ENCODE results near the gene PEAR1.

The PEAR1 gene

DNA sequence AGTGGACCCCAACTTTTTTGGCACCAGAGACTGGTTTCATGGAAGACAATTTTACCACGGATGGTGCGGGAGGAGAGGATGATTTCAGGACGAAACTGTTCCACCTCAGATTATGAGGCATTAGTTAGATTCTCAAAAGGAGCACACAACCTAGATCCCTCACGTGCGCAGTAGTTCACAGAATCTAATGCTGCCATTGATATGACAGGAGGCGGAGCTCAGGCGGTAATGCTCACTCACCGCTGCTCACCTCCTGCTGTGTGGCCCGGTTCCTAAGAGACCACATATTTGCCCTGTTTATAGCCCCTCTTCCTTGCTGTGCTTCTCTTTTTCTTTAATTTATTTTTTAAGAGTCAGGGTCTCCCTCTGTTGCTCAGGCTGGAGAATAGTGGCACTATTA, 28.3 kb upstream of the PEAR1 start:
- no peak for TF ChIP-seq FOXM1 (IDR thresholded peaks at IDR 0.05; ENCODE audit: borderline replicate concordance, low read depth)

DNA sequence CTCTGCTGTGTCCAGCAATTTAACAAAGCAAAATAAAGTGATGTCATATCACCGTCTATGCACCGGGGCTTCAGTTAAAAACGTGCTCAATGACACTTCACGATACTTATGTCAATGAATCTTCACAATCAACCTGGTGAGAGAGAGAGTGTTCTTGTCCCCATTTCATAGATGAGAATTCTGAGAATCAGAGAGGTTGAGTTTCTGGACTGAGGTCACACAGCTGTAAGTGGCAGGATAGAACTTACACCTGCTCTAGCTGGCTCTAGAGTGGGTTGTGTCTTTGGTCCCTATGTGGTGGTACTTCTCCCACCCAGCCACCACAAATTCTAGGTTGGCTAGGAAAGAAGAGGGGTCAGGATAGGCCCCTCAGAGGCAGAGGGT, 27.7 kb upstream of the PEAR1 start:
- no peak for TF ChIP-seq TCF12 (IDR thresholded peaks at IDR 0.05; ENCODE audit: low read depth)
- TF ChIP-seq, protein P1, sequence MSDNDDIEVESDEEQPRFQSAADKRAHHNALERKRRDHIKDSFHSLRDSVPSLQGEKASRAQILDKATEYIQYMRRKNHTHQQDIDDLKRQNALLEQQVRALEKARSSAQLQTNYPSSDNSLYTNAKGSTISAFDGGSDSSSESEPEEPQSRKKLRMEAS (IDR thresholded peaks at IDR 0.05) = no peak
- no peak for TF ChIP-seq YY1 (IDR thresholded peaks at IDR 0.05; ENCODE audit: low read depth)
- TF ChIP-seq EP300 (IDR thresholded peaks at IDR 0.05; ENCODE audit: borderline replicate concordance) = no peak
- TF ChIP-seq RAD21 (IDR thresholded peaks at IDR 0.05; ENCODE audit: low read depth) = no peak
- no peak for TF ChIP-seq TAF1 (IDR thresholded peaks at IDR 0.05; ENCODE audit: low read depth)
- TF ChIP-seq EGR1 (IDR thresholded peaks at IDR 0.05) = no peak
- TF ChIP-seq, protein P2, sequence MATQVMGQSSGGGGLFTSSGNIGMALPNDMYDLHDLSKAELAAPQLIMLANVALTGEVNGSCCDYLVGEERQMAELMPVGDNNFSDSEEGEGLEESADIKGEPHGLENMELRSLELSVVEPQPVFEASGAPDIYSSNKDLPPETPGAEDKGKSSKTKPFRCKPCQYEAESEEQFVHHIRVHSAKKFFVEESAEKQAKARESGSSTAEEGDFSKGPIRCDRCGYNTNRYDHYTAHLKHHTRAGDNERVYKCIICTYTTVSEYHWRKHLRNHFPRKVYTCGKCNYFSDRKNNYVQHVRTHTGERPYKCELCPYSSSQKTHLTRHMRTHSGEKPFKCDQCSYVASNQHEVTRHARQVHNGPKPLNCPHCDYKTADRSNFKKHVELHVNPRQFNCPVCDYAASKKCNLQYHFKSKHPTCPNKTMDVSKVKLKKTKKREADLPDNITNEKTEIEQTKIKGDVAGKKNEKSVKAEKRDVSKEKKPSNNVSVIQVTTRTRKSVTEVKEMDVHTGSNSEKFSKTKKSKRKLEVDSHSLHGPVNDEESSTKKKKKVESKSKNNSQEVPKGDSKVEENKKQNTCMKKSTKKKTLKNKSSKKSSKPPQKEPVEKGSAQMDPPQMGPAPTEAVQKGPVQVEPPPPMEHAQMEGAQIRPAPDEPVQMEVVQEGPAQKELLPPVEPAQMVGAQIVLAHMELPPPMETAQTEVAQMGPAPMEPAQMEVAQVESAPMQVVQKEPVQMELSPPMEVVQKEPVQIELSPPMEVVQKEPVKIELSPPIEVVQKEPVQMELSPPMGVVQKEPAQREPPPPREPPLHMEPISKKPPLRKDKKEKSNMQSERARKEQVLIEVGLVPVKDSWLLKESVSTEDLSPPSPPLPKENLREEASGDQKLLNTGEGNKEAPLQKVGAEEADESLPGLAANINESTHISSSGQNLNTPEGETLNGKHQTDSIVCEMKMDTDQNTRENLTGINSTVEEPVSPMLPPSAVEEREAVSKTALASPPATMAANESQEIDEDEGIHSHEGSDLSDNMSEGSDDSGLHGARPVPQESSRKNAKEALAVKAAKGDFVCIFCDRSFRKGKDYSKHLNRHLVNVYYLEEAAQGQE (IDR thresholded peaks at IDR 0.05; ENCODE audit: low read depth) = no peak
- TF ChIP-seq ZBTB7A (IDR thresholded peaks at IDR 0.05; ENCODE audit: low read depth) = no peak
- TF ChIP-seq, protein P3, sequence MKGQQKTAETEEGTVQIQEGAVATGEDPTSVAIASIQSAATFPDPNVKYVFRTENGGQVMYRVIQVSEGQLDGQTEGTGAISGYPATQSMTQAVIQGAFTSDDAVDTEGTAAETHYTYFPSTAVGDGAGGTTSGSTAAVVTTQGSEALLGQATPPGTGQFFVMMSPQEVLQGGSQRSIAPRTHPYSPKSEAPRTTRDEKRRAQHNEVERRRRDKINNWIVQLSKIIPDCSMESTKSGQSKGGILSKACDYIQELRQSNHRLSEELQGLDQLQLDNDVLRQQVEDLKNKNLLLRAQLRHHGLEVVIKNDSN (IDR thresholded peaks at IDR 0.05) = no peak
- TF ChIP-seq NFIC (IDR thresholded peaks at IDR 0.05) = no peak
- TF ChIP-seq CREB1 (IDR thresholded peaks at IDR 0.05; ENCODE audit: low read depth) = no peak
- no peak for TF ChIP-seq CEBPB (IDR thresholded peaks at IDR 0.05)
- TF ChIP-seq FOXM1 (IDR thresholded peaks at IDR 0.05; ENCODE audit: borderline replicate concordance, low read depth) = no peak
- TF ChIP-seq TEAD4 (IDR thresholded peaks at IDR 0.05) = no peak

DNA sequence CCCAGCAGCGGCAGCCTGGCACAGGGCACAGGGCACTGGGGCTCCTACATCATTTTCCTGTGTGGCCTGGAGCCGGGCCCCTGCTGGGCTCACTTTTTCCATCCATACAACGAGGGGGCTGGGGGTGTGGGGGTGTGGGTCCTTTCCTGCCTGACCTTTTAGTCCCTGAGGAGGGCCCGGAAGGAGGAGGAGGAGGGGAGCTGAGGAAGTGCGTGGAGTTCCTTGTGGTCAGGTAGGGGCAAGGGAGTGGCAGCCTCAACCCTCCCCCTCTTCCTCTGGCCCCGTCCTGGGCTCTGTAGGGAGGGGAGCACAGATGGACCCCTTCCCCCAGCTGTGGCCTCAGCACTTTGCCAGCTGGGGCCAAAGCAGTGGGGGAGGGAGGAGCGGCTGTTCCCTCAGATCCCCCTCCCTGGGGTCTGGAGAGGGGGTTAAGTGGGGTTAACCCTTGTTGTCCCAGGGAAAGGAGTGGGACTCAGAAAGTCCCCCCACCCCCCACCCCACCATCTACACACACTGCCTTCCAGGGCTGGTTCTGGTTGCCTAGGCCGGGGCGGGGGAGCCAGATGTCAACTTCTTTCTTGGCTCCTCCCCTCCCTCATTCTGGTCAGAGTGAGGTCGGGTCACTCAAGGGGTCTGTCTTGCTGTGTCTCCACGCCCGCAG, 27.1 kb upstream of the PEAR1 start:
- TF ChIP-seq, protein P2 (IDR thresholded peaks at IDR 0.05; ENCODE audit: low read depth) = no peak
- TF ChIP-seq, protein P3 (IDR thresholded peaks at IDR 0.05) = no peak
- TF ChIP-seq FOXM1 (IDR thresholded peaks at IDR 0.05; ENCODE audit: borderline replicate concordance, low read depth) (no peak), CEBPB (IDR thresholded peaks at IDR 0.05) (no peak), TCF12 (IDR thresholded peaks at IDR 0.05; ENCODE audit: low read depth) (no peak), RAD21 (IDR thresholded peaks at IDR 0.05; ENCODE audit: low read depth) (no peak), NFIC (IDR thresholded peaks at IDR 0.05) (no peak), TEAD4 (IDR thresholded peaks at IDR 0.05) (no peak), EP300 (IDR thresholded peaks at IDR 0.05; ENCODE audit: borderline replicate concordance) (no peak), ZBTB7A (IDR thresholded peaks at IDR 0.05; ENCODE audit: low read depth) (no peak), EGR1 (IDR thresholded peaks at IDR 0.05) (no peak), TAF1 (IDR thresholded peaks at IDR 0.05; ENCODE audit: low read depth) (no peak), YY1 (IDR thresholded peaks at IDR 0.05; ENCODE audit: low read depth) (no peak), CREB1 (IDR thresholded peaks at IDR 0.05; ENCODE audit: low read depth) (no peak)
- TF ChIP-seq, protein P1 (IDR thresholded peaks at IDR 0.05) = no peak

DNA sequence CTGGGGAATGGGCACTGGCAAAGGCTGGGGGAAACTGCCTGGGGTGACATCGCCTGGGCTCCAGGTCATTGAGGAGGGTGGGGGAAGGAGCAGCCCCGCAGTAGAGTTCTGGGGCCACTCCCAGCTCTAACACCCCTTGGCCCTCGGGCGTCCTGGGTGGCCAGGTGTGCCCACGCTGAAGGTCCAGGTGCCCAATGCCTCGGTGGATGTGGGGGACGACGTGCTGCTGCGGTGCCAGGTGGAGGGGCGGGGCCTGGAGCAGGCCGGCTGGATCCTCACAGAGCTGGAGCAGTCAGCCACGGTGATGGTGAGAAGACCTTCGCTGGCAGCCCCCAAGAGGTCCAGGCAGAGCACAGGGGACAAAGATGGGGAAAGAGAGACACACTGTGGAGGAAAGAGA, 25.2 kb upstream of the PEAR1 start:
- TF ChIP-seq RAD21 (IDR thresholded peaks at IDR 0.05; ENCODE audit: low read depth) = no peak
- TF ChIP-seq CEBPB (IDR thresholded peaks at IDR 0.05) = no peak

DNA sequence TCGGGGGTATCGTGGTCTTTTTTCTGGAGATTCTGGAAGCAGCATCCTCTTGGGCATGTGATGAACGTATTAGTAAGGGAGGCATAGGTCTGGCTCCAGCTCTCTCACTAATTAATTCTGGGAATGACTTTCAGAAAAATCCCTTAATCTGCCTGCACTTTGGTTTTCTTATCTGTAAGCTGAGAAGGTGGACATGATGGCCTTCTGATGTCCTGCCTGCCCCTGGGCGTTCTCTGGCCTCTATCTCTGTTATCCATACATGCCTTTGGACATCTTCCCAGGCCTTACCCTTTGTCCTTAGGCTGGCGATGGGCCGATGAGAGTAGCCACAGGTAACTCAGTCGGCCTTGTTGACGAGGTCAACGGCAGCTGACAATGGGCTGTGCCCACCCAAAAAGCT, 24.1 kb upstream of the PEAR1 start:
- TF ChIP-seq EP300 (IDR thresholded peaks at IDR 0.05; ENCODE audit: borderline replicate concordance) (no peak), CREB1 (IDR thresholded peaks at IDR 0.05; ENCODE audit: low read depth) (no peak)

DNA sequence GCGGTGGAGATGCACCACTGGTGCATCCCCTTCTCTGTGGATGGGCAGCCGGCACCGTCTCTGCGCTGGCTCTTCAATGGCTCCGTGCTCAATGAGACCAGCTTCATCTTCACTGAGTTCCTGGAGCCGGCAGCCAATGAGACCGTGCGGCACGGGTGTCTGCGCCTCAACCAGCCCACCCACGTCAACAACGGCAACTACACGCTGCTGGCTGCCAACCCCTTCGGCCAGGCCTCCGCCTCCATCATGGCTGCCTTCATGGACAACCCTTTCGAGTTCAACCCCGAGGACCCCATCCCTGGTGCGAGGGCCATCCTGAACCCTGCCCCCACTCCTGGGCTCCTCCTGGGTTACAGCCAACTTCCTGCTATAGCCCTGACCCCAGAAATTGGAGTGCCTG, 19.9 kb upstream of the PEAR1 start:
- TF ChIP-seq RAD21 (IDR thresholded peaks at IDR 0.05; ENCODE audit: low read depth) (no peak), CREB1 (IDR thresholded peaks at IDR 0.05; ENCODE audit: low read depth) (no peak), TAF1 (IDR thresholded peaks at IDR 0.05; ENCODE audit: low read depth) (no peak), YY1 (IDR thresholded peaks at IDR 0.05; ENCODE audit: low read depth) (no peak), ZBTB7A (IDR thresholded peaks at IDR 0.05; ENCODE audit: low read depth) (no peak)
- TF ChIP-seq, protein P2 (IDR thresholded peaks at IDR 0.05; ENCODE audit: low read depth) = no peak
